ENCODE data around the gene TOR4A.
A peak's percentile ranks its signal among the peaks of the same experiment; 100 is the strongest.

TOR4A gene

GRCh38 chr9:137273095-137273490 is 4.4 kb upstream of the TOR4A start:
- DNase-seq = no peak

- DNase-seq = no peak
These were observed 3.8 kb upstream of the TOR4A start for GRCh38 chr9:137273611-137274320.

GRCh38 chr9:137275203-137275587 is 2.3 kb upstream of the TOR4A start:
- DNase-seq = no peak

GRCh38 chr9:137275588-137276472 is 1.7 kb upstream of the TOR4A start:
- no peak for DNase-seq

DNA sequence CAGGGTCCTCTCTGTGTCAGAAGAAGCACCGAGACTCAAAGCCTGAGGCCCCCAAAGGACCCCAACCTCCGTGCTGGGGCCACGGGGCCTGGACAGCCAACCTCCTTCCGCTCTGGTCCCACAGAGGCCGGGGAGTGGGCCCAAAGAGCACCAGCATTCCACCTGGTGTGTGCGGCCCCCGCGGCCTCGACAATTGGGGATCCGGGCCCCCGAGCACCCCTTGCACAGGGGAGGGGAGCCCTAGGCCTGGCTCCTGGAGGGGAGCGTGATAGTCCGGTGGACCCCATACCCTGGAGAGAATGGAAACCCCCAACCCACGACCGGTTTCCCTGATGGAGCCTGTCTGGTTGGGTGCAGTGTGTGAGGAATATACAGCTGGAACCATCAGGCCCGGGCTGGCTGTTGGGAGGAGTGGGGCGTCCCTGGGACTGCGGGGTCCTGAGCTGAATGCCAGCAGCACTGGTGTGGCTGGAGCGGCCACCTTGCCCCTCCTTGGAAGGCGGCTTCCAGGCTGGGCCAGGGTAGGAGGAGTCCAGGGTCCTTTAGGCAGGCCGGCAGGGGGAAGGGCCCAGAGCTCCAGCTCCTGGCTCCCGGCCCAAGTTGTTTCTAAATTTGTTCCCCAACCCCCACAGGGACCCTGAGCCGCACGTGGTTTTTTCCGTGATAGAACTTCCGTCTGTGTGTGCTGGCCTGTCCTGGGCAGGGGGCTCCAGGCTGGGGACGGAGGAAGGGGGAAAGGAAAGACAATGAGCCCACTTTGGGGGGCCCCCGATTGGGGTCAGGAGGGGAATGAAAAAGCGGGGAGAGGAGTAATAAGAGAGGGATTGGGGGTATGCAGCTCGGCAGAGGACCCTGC is 825 bp upstream of the TOR4A start:
- peak; percentile 83 to 88 for DNase-seq

DNA sequence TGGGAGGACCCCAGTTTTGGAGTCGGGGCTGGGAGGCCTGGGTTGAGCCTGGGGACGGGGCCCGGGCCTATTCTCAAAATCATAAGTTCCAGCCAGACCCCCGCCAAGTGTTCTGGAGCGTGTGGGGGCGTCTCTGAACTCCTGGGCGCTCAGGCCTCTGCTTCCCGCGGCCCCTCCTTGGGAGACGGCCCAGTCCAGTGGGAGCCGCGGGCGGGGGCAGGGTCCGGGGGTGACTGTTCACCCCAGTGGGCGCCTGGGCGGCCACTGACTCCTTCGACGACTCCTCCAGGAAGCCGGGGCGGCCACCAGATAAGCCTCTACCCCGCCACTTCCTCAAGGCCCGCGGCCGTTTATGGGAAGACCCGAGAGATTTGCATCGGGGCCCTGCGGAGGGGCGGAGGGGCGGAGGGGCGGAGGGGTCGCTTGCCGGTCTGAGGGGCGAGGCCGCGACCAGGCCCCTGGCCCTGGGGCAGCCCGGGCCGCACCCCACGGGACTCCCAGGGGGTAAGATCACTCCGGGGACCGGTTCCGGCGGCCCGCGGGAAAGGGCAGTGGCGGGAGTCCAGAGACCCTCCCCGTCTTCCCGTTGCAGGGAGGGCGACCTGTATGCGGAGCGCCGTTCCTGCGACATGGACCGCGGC is 655 bp downstream of the TOR4A start:
- peak; percentile 20 to 34 for DNase-seq

DNA sequence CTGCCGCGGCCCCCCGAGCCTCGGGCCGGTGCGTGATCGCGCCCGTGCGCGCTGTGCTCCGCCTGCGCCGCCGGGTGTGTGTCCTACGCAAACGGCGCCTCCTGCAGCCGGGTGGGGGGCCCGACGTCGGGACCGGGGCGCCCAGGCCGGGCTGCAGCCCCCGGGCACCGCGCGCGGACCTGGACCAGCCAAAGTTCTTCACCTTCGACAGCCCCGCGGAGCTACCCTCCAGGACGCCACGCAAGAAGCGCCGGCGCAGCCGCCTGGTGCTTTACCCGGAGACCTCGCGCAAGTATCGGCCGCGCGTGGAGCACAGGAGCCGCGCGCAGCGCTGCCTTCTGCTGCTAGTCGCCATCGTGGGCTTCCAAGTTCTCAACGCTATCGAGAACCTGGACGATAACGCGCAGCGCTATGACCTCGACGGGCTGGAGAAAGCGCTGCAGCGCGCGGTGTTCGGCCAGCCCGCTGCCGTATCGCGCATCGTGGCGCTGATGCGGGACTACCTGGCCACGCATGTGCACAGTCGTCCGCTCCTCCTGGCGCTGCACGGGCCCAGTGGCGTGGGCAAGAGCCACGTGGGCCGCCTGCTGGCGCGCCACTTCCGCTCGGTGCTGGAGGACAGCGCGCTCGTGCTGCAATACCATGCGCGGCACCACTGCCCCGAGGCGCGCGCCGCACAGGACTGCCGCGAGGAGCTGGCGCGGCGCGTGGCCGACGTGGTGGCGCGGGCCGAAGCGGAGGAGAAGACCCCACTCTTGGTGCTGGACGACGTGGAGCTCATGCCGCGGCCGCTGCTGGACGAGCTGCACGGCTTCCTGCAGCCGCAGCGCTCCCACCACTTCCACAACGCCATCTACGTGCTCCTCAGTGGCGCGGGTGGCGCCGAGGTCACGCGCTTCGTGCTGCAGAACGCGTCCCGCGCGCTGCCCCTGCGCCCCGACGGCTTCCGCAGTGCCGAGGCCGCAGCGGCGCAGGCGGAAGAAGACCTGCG is 1.5 kb downstream of the TOR4A start:
- no peak for DNase-seq

- no peak for DNase-seq
These were observed 2.4 kb downstream of the TOR4A start for GRCh38 chr9:137279741-137280473.

DNA sequence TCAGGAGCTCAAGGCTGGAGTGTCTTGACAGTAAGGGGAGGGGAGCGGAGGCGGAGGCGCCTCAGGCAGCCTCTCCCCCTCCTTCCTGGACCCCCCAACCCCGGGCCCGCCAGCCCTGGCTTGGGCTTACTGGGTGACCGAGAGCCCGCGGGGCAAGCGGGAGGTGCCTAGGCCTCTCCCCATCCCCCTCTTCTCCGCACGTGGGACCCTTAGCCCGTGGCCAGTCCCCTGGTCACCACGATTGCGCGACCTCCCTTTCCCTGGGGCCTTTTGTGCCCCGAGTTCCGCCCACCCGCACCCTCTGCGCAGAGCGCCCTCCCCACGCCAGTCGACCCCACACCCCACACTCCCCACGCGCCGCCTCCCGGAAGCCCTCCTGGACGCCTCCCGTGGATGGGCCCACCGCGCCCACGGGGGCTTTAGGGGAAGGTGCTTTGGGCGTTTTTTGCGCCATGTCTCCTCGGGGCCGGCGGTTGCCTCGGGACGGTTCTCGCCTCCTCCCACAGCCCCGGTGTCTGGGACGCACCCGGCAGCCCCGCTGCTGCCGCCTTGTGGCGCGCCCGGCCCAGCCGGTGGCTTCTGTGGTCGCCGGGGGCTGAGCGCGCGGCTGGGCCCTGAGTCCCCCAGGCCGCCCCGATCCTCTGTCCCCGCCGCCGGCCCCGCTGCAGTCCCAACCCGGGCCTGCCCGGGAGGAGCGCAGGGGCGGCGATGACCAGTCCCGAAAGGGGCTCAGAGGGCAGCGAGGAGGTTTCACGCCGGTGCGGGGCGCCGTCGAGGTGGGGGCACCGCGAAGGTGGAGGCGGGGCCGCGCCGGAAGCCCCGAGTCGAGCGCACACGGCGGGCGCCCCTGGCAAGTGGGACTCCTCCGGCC is 3.2 kb downstream of the TOR4A start:
- no peak for DNase-seq

- no peak for DNase-seq
These were observed 4.0 kb downstream of the TOR4A start for GRCh38 chr9:137281345-137282116.

DNA sequence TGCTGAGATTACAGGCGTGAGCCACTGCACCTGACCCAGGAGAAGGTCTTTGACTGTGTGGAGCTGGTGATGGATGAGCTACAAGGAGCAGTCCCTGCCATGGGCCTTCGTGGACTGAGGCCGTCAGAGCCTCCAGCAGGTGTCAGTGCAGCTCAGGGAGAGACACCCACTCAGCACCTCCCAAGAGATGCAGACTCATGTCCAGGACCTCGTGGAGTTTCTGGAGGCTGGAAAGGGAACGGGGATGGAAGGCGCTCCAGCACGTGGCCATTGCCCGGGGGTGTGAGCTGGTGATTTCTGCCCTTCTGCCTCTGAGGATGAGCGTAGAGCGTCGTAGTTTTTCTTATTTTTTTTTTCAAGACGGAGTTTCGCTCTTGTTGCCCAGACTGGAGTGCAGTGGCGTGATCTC is 9.5 kb downstream of the TOR4A start:
- peak; percentile 58 to 64 for DNase-seq

- no peak for DNase-seq
These were observed 15.6 kb downstream of the TOR4A start for GRCh38 chr9:137293094-137293481.

GRCh38 chr9:137293482-137294090 is 16.1 kb downstream of the TOR4A start:
- DNase-seq = no peak

DNA sequence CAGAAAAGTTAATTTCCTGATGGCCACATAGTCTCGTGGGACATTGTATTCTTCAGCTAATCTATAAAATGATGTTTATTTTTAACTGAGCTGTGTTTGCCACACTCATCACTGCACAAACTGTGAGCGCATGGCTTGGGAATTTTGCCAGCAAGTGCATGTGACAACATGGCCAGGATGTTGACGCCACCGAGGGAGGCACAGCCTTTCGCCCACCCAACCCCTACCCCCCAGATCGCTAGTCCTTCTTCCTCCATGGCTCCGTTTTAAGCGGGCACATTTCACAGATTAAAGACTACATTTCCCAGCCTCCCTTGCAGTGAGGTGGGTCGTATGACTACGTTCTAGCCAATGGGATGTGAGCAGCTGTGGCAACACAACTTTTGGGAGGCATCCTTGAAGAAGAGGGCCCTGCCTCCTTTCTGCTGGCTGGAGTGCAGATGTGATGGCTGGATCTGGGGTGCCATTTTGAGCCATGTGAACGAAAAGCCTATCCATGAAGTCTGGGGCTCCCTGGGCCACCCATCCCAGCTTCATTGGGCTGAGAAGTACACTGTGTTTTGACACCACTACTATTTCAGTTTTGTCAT is 16.7 kb downstream of the TOR4A start:
- peak; percentile 83 to 87 for DNase-seq

- DNase-seq = peak; percentile 55 to 57
These were observed 17.2 kb downstream of the TOR4A start for GRCh38 chr9:137294681-137295237.

DNA sequence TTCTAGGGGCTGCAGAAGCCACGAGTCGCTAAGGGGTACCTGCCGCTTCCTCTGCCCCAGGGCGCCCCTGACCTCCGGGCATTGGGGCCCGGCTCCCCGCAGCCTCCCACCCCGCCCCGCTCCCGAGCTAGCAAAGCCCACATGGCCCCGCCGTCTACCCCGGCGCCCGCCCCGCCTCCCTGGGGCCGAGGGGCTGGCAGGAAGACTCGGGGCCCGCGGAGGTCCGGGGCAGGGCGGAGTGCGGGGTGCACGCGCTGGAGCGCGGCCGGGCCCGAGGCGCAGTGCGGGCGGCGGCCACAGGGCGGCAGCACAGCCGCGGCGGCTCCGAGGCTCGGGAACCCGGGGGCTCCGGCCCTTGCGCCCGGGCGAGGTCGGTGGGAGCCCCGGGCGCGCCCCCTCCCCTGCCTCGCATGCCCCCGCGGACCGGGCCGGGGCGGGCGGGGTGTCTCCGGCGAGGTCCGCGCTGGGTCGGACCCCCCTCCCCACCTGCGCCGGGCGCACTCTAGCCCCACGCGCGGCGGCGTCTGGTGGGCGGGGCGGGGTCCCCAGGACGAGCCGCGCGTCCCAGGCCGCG is 17.8 kb downstream of the TOR4A start:
- peak; percentile 19 to 58 for DNase-seq
